ENCODE data around the gene CILP.
"Not testable (repeated sequence)": the region's sequence is repeated elsewhere in the genome, so short reads cannot be mapped to it uniquely, and the experiment has no call there.

Gene CILP

GRCh38 chr15:65196637-65197336 is 14.5 kb downstream of the CILP start:
- no peak for DNase-seq (ENCODE audit: low spot score)

- no peak for DNase-seq (ENCODE audit: low spot score)
These were observed 15.7 kb downstream of the CILP start for GRCh38 chr15:65195548-65195923.

GRCh38 chr15:65194826-65195547 is 16.3 kb downstream of the CILP start:
- DNase-seq (ENCODE audit: low spot score) = no peak

GRCh38 chr15:65192016-65192415 is 19.3 kb downstream of the CILP start:
- DNase-seq (ENCODE audit: low spot score) = no peak

- peak; percentile 67 for DNase-seq (ENCODE audit: low spot score)
These were observed 22.1 kb downstream of the CILP start for GRCh38 chr15:65189102-65189740.

- not testable (repeated sequence) for DNase-seq (ENCODE audit: low spot score)
These were observed 22.8 kb downstream of the CILP start for GRCh38 chr15:65188472-65188871.

- peak; percentile 98 for DNase-seq (ENCODE audit: low spot score)
These were observed 26.2 kb downstream of the CILP start, which contains the start of gene CLPX for GRCh38 chr15:65184868-65185717. Gene CLPX (minus strand): TSS chr15:65185342. CDS start chr15:65185153, 189 bp downstream.

- DNase-seq (ENCODE audit: low spot score) = peak; percentile 73
These were observed 26.9 kb downstream of the CILP start for GRCh38 chr15:65184305-65184867.

- no peak for DNase-seq (ENCODE audit: low spot score)
These were observed 27.5 kb downstream of the CILP start for GRCh38 chr15:65183865-65184159.

- no peak for DNase-seq (ENCODE audit: low spot score)
These were observed 28.7 kb downstream of the CILP start for GRCh38 chr15:65182538-65182937.

- not testable (repeated sequence) for DNase-seq (ENCODE audit: low spot score)
These were observed 29.5 kb downstream of the CILP start for GRCh38 chr15:65181582-65182353.

GRCh38 chr15:65180167-65180566 is 31.1 kb downstream of the CILP start:
- DNase-seq (ENCODE audit: low spot score) = no peak

- DNase-seq (ENCODE audit: low spot score) = no peak
These were observed 33.4 kb downstream of the CILP start for GRCh38 chr15:65177901-65178300.

- no peak for DNase-seq (ENCODE audit: low spot score)
These were observed 35.2 kb downstream of the CILP start for GRCh38 chr15:65176056-65176455.

GRCh38 chr15:65175511-65175910 is 35.8 kb downstream of the CILP start:
- DNase-seq (ENCODE audit: low spot score) = no peak

- DNase-seq (ENCODE audit: low spot score) = no peak
These were observed 36.8 kb downstream of the CILP start for GRCh38 chr15:65174509-65174908.

GRCh38 chr15:65172531-65172930 is 38.7 kb downstream of the CILP start:
- no peak for DNase-seq (ENCODE audit: low spot score)

GRCh38 chr15:65171428-65171827 is 39.8 kb downstream of the CILP start:
- no peak for DNase-seq (ENCODE audit: low spot score)

GRCh38 chr15:65165875-65166274 is 45.4 kb downstream of the CILP start:
- DNase-seq (ENCODE audit: low spot score) = no peak

GRCh38 chr15:65164139-65164538 is 47.1 kb downstream of the CILP start:
- no peak for DNase-seq (ENCODE audit: low spot score)

- no peak for DNase-seq (ENCODE audit: low spot score)
These were observed 48.2 kb downstream of the CILP start for GRCh38 chr15:65163041-65163440.
